ENCODE data around the gene NIFK.
A peak's percentile ranks its signal among the peaks of the same experiment; 100 is the strongest.

- TF ChIP-seq CTCF (conservative IDR thresholded peaks at IDR 0.05 in 1 of 2, IDR thresholded peaks at IDR 0.05 in 1 of 2; ENCODE audit: extremely low read depth in 1 of 2, insufficient read depth in 1 of 2, low read depth in 1 of 2, low read length in 2 of 2) = peak in 1 of 2 donors; percentile 23
- TF ChIP-seq EZH2 (IDR thresholded peaks at IDR 0.05; ENCODE audit: borderline replicate concordance, low read length) = no peak
Measured at GRCh38 chr2:121748202-121748601, 11.5 kb upstream of the NIFK start.
